ENCODE results near the gene RALGPS1.

GRCh38 chr9:127201071-127201541 lies 286.5 kb downstream of the RALGPS1 start:
- no peak for TF ChIP-seq CTCF (IDR thresholded peaks at IDR 0.05 in 4 of 5, conservative IDR thresholded peaks at IDR 0.05 in 1 of 5)
- no peak for TF ChIP-seq POLR2A (IDR thresholded peaks at IDR 0.05)

Measured in gastrocnemius medialis (tissue), 4 donors.